ENCODE data around the gene DFFB. TPM values are rescaled to one million over a fixed set of nuclear protein-coding genes. Genes with fewer than 3 reads are reported as not detected.

DFFB gene
- total and polyA plus RNA-seq, 2 donors (not counting 1 experiment from before 2014, with no cell fraction given): 6.4 to 7.6 TPM

DNA sequence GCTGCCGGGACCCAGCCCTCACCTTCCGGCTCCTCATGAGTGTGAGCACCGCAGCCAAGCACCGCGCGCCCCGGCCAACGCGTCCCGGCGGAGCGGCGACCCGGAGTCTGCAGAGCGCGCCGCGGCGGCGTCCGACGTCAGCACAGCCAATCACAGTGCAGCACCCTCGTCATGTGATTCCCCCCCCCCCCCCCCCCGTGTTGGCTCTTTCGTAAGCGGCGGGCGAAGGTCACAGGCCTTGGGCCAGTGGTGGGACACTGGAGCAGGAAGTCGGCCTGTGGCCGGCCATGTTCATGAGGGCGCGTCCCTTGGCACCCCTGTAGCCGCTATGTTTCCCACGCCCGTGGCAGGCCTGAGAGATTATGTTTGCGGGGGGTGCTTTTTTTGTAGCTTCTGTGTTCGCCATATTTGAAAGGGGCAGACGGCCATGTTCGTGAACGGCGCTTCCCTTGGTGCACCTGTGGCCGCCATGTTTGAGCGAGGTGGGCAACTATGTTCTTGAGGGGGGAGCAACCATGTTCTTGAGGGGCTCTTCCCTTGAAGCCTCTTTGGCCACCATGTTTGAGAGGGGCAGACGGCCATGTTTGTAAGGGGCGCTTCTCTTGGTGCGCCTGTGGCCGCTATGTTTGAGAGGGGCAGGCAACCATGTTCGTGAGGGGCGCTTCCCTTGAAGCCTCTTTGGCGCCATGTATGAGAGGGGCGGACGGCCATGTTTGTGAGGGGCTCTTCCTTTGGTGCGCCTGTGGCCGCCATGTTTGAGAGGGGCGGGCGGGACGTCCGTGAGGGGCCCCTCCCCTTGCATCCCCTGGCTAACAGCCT, 43.1 kb downstream of the DFFB start, which contains the start of gene C1orf174:
TSS of gene C1orf174 (minus strand) at position 123 of the 819 bp plus-strand sequence. CDS start at position 37, 86 bp downstream.
- Histone ChIP-seq H2AFZ (ENCODE audit: low read length) (peak within 1 kb of the TSS; percentile 85), H3K9me3 (ENCODE audit: control insufficient read depth, insufficient read depth, low read depth, low read length) (no peaks in the 10 kb centered on the region), H3K27me3 (ENCODE audit: control insufficient read depth, insufficient read depth, low read length) (no peaks in the 10 kb centered on the region), H4K20me1 (ENCODE audit: control insufficient read depth, extremely low read depth, insufficient read depth, low read length) (no peaks in the 10 kb centered on the region), H3K4me1 (ENCODE audit: control insufficient read depth, extremely low read depth, insufficient read depth, low read length) (peaks cover 3% of the 10 kb centered on the region), H3K4me2 (ENCODE audit: extremely low read depth, insufficient read depth, low read length) (peak within 1 kb of the TSS; percentile 97), H3K27ac (ENCODE audit: insufficient read depth, low read length) (peak within 1 kb of the TSS; percentile 93), H3K79me2 (ENCODE audit: control insufficient read depth, insufficient read depth, low read length) (peaks cover 44% of the 10 kb centered on the region), H3K9ac (ENCODE audit: insufficient read depth, low read length) (peak within 1 kb of the TSS; percentile 90), H3K36me3 (ENCODE audit: control insufficient read depth, insufficient read depth, low read length) (no peaks in the 10 kb centered on the region), H3K4me3 (replicated peaks in 1 of 4; ENCODE audit: control extremely low read depth in 1 of 4, insufficient read depth in 1 of 4, low read depth in 3 of 4, low read length in 4 of 4) (peak within 1 kb of the TSS; percentile 81 to 95 (median 89))
- DNase-seq (ENCODE audit: low read depth in 2 of 2): peak; percentile 98 to 99
- TF ChIP-seq, protein P1, sequence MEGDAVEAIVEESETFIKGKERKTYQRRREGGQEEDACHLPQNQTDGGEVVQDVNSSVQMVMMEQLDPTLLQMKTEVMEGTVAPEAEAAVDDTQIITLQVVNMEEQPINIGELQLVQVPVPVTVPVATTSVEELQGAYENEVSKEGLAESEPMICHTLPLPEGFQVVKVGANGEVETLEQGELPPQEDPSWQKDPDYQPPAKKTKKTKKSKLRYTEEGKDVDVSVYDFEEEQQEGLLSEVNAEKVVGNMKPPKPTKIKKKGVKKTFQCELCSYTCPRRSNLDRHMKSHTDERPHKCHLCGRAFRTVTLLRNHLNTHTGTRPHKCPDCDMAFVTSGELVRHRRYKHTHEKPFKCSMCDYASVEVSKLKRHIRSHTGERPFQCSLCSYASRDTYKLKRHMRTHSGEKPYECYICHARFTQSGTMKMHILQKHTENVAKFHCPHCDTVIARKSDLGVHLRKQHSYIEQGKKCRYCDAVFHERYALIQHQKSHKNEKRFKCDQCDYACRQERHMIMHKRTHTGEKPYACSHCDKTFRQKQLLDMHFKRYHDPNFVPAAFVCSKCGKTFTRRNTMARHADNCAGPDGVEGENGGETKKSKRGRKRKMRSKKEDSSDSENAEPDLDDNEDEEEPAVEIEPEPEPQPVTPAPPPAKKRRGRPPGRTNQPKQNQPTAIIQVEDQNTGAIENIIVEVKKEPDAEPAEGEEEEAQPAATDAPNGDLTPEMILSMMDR (conservative IDR thresholded peaks at IDR 0.05 in 1 of 2, IDR thresholded peaks at IDR 0.05 in 1 of 2; ENCODE audit: low read depth in 1 of 2, low read length in 2 of 2): no peak
- TF ChIP-seq EZH2 (IDR thresholded peaks at IDR 0.05; ENCODE audit: low read length, missing control alignments): no peak

DNA sequence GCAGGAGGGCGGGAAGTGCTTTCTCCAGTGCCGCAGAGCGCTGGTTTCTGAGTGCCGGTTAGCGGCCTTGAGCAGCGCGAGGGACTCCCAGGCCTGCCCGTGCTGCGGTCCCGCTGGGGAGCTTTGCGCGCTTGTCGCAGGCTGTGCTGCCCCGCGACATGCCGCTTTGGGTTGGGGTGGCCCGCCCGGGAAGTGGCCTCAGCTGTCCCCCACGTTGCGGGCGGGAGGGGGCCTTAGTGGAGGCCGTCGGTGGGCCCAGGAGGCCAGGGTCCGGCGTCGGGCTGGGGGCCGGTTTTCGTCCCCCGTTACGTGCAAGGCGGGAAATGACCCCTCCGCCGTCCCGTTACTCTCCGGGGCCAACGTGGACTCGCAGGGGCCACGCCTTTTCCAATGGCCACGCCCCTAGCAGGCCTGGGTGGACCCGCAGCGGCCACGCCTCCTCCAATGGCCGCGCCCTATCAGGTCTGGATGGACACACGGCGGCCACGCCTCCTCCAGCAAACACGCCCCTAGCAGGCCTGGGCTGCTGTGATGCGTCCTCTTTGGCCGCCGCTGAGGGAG, 43.8 kb downstream of the DFFB start:
- DNase-seq (ENCODE audit: low read depth in 2 of 2): peak; percentile 92 to 96
- no peaks in the 10 kb centered on the region for H3K27me3 ChIP-seq (ENCODE audit: control insufficient read depth, insufficient read depth, low read length)
- peak overlapping the region; percentile 57 to 95 (median 78) for H3K4me3 ChIP-seq (replicated peaks in 1 of 4; ENCODE audit: control extremely low read depth in 1 of 4, insufficient read depth in 1 of 4, low read depth in 3 of 4, low read length in 4 of 4)
- no peaks in the 10 kb centered on the region for H3K36me3 ChIP-seq (ENCODE audit: control insufficient read depth, insufficient read depth, low read length)
- H3K4me1 ChIP-seq (ENCODE audit: control insufficient read depth, extremely low read depth, insufficient read depth, low read length): peaks cover 3% of the 10 kb centered on the region
- H3K79me2 ChIP-seq (ENCODE audit: control insufficient read depth, insufficient read depth, low read length): peaks cover 37% of the 10 kb centered on the region
- peak overlapping the region; percentile 93 for H3K27ac ChIP-seq (ENCODE audit: insufficient read depth, low read length)
- H3K9ac ChIP-seq (ENCODE audit: insufficient read depth, low read length): peak overlapping the region; percentile 90
- TF ChIP-seq EZH2 (IDR thresholded peaks at IDR 0.05; ENCODE audit: low read length, missing control alignments): no peak
- TF ChIP-seq, protein P1 (conservative IDR thresholded peaks at IDR 0.05 in 1 of 2, IDR thresholded peaks at IDR 0.05 in 1 of 2; ENCODE audit: low read depth in 1 of 2, low read length in 2 of 2): no peak
- H3K9me3 ChIP-seq (ENCODE audit: control insufficient read depth, insufficient read depth, low read depth, low read length): no peaks in the 10 kb centered on the region
- peak overlapping the region; percentile 85 for H3K4me2 ChIP-seq (ENCODE audit: extremely low read depth, insufficient read depth, low read length)
- H2AFZ ChIP-seq (ENCODE audit: low read length): peak overlapping the region; percentile 85
- H4K20me1 ChIP-seq (ENCODE audit: control insufficient read depth, extremely low read depth, insufficient read depth, low read length): no peaks in the 10 kb centered on the region

DNA sequence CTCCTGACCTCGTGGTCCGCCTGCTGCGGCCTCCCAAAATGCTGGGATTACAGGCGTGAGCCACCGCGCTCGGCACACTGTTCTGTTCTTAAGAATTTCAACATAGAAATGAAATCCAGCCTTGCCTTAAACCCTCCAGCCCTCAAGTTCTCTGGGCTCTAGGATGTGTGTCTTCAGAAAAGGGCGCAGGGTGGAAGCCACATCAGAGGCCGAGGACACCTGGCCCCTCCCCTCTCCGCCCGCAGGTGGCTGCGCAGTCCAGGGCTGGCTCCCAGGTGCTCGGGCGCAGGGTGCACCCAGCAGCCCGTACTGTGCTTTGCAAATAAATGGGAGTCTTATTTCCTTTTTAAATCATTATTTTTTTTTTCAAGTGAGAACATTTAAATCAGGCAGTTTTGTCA, 44.8 kb downstream of the DFFB start:
- no peak overlapping the region for H2AFZ ChIP-seq (ENCODE audit: low read length)
- H3K9ac ChIP-seq (ENCODE audit: insufficient read depth, low read length): no peak overlapping the region
- no peaks in the 10 kb centered on the region for H3K36me3 ChIP-seq (ENCODE audit: control insufficient read depth, insufficient read depth, low read length)
- DNase-seq (ENCODE audit: low read depth in 2 of 2): no peak
- no peaks in the 10 kb centered on the region for H3K27me3 ChIP-seq (ENCODE audit: control insufficient read depth, insufficient read depth, low read length)
- no peak overlapping the region for H3K4me3 ChIP-seq (replicated peaks in 1 of 4; ENCODE audit: control extremely low read depth in 1 of 4, insufficient read depth in 1 of 4, low read depth in 3 of 4, low read length in 4 of 4)
- no peaks in the 10 kb centered on the region for H4K20me1 ChIP-seq (ENCODE audit: control insufficient read depth, extremely low read depth, insufficient read depth, low read length)
- no peaks in the 10 kb centered on the region for H3K9me3 ChIP-seq (ENCODE audit: control insufficient read depth, insufficient read depth, low read depth, low read length)
- TF ChIP-seq, protein P1 (conservative IDR thresholded peaks at IDR 0.05 in 1 of 2, IDR thresholded peaks at IDR 0.05 in 1 of 2; ENCODE audit: low read depth in 1 of 2, low read length in 2 of 2): no peak
- no peak for TF ChIP-seq EZH2 (IDR thresholded peaks at IDR 0.05; ENCODE audit: low read length, missing control alignments)
- no peak overlapping the region for H3K4me2 ChIP-seq (ENCODE audit: extremely low read depth, insufficient read depth, low read length)
- H3K79me2 ChIP-seq (ENCODE audit: control insufficient read depth, insufficient read depth, low read length): peaks cover 27% of the 10 kb centered on the region
- no peak overlapping the region for H3K27ac ChIP-seq (ENCODE audit: insufficient read depth, low read length)
- H3K4me1 ChIP-seq (ENCODE audit: control insufficient read depth, extremely low read depth, insufficient read depth, low read length): no peaks in the 10 kb centered on the region

Data from fibroblast of lung (primary cell).